Natural killer cell treated with Interleukin-12 subunit alpha and Interleukin-12 subunit beta and Interleukin-15 and Interleukin-18, amount 100 ng/mL, for 72 hours (primary cell): ENCODE results near the gene TTLL8. TPM values are rescaled to one million over a fixed set of nuclear protein-coding genes. Genes with fewer than 3 reads are reported as not detected.

ENCODE experiments used
- ATAC-seq, 2 donors: fragments of 150-1000 bp; cut with Tn5 transposase in 1 of 2; sonication (Bioruptor Pico), chemical (Tn5 transposase) in 1 of 2; 2 replicates each; pipeline ENCODE4 v1.10.0; 2021
- DNase-seq: peaks from one replicate; pipeline ENCODE4 v3.0.0; 2022; ENCODE audit warnings: low spot score
- H3K27ac Mint-ChIP-seq, 2 donors: 1 replicate in 1 of 2; 2 replicates in 1 of 2; pipeline ENCODE4 v1.8.0; 2022; ENCODE audit warnings: mixed read lengths in 2 of 2, mild to moderate bottlenecking in 1 of 2, moderate library complexity in 1 of 2
- H3K27me3 Mint-ChIP-seq, 2 donors: 1 replicate in 1 of 2; 2 replicates in 1 of 2; pipeline ENCODE4 v1.8.0; 2022; ENCODE audit warnings: mixed read lengths in 2 of 2
- H3K36me3 Mint-ChIP-seq: one replicate; pipeline ENCODE4 v1.8.0; 2022; ENCODE audit warnings: mixed read lengths
- H3K4me1 Mint-ChIP-seq, 2 donors: 1 replicate in 1 of 2; 2 replicates in 1 of 2; pipeline ENCODE4 v1.8.0; 2022; ENCODE audit warnings: low read depth in 2 of 2, mixed read lengths in 2 of 2, mild to moderate bottlenecking in 1 of 2
- H3K4me3 Mint-ChIP-seq: one replicate; pipeline ENCODE4 v1.8.0; 2022; ENCODE audit warnings: mixed read lengths
- H3K9me3 Mint-ChIP-seq: 2 replicates; pipeline ENCODE4 v1.8.0; 2022; ENCODE audit warnings: mixed read lengths
- total RNA-seq, 2 donors: library from RNA; stranded (reverse); gene quantifications; one replicate each; pipeline ENCODE4 v1.2.3, GENCODE V29; 2022

TTLL8 gene
- total RNA-seq, 2 donors from 2014 or later: not detected

DNA sequence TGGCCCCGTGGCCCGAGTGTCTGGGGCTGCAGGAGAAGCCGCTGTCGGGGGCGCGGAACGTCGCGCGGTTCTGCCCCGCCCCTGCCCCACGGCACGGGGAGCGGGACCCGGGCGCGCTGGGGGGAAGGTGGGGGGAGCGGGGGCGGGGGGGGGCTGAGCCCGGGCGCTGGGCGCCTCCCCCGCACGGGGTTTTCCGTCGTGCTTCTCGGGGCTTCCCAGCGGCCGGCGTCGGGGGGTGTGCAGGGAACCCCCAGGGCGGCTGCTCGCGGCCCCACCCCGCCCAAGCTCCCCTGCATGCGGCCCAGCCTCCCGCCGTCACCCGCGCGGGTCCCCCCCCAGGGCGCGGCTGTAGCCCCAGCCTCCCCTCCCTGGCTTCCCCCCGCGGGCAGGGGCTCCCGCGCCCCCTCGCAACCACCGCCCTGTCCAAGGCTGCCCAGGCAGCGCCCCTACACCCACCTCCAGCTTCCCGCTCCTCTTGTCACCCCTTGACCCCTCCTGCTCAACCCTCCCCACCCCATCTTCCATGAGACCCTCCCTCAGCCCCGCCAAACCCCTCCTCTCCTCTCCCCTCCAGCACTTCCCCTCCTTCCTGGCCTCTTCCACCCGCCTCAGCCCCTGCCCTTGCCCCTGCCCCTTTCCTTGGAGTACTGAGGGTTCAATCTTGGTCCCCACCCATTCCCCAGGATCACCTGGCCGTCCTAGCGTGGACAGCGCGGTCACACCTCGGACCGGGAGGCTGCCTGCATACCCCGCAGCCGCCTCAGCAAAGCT, 47.2 kb downstream of the TTLL8 start:
- DNase-seq: peak; percentile 81
- no peaks in the 10 kb centered on the region for H3K36me3 Mint-ChIP-seq

DNA sequence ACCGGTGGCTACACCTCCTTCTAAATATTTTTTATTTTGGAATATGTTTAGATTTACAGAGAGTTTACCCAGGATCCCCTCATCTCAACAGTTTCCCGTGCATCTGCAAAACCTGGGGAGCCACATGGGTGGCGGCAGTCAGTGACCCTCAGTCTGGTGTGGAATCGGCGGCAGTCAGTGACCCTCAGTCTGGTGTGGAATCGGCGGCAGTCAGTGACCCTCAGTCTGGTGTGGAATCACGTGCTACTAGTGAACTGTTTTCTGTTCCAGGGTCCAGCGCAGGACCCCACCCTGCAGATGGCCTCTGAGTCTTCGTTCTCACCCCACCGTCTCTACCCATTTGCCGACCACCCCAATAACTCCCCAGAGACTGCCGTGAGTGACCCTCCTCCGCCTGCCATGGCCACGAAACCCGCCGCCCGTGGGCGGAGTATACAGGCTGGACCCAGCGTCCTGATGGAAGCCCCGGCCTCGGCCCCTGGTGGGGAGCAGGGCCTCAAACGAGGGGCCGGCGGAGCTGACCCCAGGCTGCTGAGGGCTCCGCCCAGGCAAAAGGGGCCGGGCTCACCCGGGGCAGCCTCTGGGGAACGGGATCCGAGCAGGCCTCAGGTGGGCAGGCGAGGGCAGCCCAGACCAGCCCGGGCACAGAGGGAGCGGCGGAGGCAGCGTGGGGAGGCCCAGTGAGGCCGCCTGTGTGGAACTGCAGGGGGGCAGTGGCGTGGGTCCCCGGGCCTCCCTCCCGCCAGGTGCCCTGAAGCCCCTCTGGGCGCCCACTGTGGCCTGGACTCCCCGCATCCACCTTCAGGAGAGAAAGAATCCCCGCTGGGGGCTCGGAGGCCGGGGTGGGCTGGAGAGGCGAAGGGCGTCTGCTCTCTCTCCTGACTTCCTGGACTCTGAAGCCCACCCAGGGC, 48.1 kb downstream of the TTLL8 start:
- Mint-ChIP-seq H3K36me3 (no peaks in the 10 kb centered on the region), H3K4me1 (peaks cover 0 to 9% of the 10 kb centered on the region in 2 donors), H3K4me3 (no peak overlapping the region), H3K27me3 (peaks cover 10 to 12% of the 10 kb centered on the region in 2 donors), H3K9me3 (no peaks in the 10 kb centered on the region), H3K27ac (no peak overlapping the region)
- DNase-seq: no peak
- ATAC-seq: peak in 1 of 2 donors; percentile 34

More for the DNA sequence above, 47.2 kb downstream of the TTLL8 start:
- no peaks in the 10 kb centered on the region for H3K9me3 Mint-ChIP-seq
- peaks cover 0 to 9% of the 10 kb centered on the region in 2 donors for H3K4me1 Mint-ChIP-seq
- peaks cover 10% of the 10 kb centered on the region in 2 donors for H3K27me3 Mint-ChIP-seq
- H3K4me3 Mint-ChIP-seq: peak overlapping the region; percentile 53
- no peak overlapping the region for H3K27ac Mint-ChIP-seq
- peak; percentile 71 to 86 for ATAC-seq

DNA sequence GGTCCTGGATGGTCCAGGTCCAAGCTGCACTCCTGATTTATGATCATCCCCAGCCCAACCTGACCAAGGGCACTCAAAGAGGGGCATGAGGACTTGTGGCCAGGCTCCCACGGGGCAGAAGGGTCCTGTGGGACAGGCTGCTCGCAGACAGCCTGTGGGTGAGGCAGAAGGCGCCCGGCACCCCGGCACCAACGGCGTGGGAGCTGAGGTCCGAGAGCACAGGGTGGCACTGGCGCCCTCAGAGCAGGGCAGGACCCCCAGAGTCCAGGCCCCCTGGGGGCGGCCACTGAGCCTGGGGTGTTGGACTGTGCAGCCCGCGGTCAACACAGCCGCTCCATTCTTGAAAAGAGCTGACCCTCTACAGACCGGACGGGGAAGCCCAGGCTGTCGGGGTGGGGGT, 48.8 kb downstream of the TTLL8 start:
- Mint-ChIP-seq H3K4me3 (no peak overlapping the region), H3K36me3 (no peaks in the 10 kb centered on the region), H3K27me3 (peaks cover 10 to 12% of the 10 kb centered on the region in 2 donors), H3K9me3 (no peaks in the 10 kb centered on the region), H3K27ac (no peak overlapping the region), H3K4me1 (peaks cover 0 to 9% of the 10 kb centered on the region in 2 donors)
- DNase-seq (no peak), ATAC-seq (no peak)

GRCh38 chr22:50008151-50009040, 49.7 kb downstream of the TTLL8 start:
- Mint-ChIP-seq H3K27ac (no peak overlapping the region), H3K27me3 (peaks cover 14 to 16% of the 10 kb centered on the region in 2 donors), H3K36me3 (no peaks in the 10 kb centered on the region), H3K4me3 (no peak overlapping the region), H3K9me3 (no peaks in the 10 kb centered on the region), H3K4me1 (peaks cover 0 to 9% of the 10 kb centered on the region in 2 donors)
- ATAC-seq (no peak), DNase-seq (no peak)

DNA sequence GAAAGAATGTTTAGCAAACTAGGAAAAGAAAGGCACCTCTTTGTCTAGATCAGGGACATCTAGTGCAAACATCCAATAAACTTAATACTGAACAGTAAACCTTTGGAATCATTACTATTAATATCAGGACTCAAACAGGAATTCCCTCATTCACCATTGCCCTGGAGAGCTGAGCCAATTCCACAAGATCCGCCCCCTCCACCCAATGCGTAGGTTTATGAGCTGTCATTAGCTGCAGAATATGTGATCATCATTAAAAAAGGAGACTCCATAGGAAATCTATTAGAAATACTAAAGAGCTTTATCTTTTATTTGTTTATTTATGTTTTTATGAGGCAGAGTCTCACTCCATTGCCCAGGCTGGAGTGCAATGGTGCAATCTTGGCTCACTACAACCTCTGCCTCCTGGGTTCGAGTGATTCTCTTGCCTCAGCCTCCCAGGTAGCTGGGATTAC, 51.0 kb downstream of the TTLL8 start:
- no peak overlapping the region for H3K27ac Mint-ChIP-seq
- no peak overlapping the region for H3K4me3 Mint-ChIP-seq
- H3K9me3 Mint-ChIP-seq: no peaks in the 10 kb centered on the region
- peaks cover 17% of the 10 kb centered on the region in 2 donors for H3K27me3 Mint-ChIP-seq
- ATAC-seq: no peak
- H3K36me3 Mint-ChIP-seq: no peaks in the 10 kb centered on the region
- peaks cover 0 to 9% of the 10 kb centered on the region in 2 donors for H3K4me1 Mint-ChIP-seq
- DNase-seq: no peak

DNA sequence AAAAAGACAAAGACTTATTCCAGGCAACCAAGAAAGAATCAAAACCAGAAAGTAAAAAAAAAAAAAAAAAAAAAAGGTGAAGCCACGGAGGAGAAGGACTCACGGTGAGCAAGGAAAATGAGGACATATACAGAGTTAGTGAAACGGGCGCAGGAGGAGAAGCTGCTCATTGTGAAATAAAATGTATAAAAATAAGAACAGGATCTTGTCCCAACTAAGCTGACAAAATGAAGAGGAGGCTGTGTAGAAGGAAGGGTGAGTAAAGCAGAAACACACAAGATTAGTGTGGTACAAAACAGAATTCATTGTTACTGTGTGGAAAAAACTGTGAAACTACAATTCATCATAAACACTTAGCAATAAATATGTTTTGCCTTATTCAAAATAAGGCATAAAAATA, 53.2 kb downstream of the TTLL8 start:
- DNase-seq (no peak), ATAC-seq (no peak)
- Mint-ChIP-seq H3K4me1 (no peaks in the 10 kb centered on the region), H3K27ac (no peak overlapping the region), H3K9me3 (no peaks in the 10 kb centered on the region), H3K36me3 (no peaks in the 10 kb centered on the region), H3K27me3 (peaks cover 7 to 8% of the 10 kb centered on the region in 2 donors), H3K4me3 (no peak overlapping the region)

- DNase-seq (no peak), ATAC-seq (no peak)
- Mint-ChIP-seq H3K9me3 (no peaks in the 10 kb centered on the region), H3K36me3 (no peaks in the 10 kb centered on the region), H3K4me1 (peaks cover 5 to 7% of the 10 kb centered on the region in 2 donors), H3K27me3 (peaks cover 7 to 8% of the 10 kb centered on the region in 2 donors), H3K4me3 (no peak overlapping the region), H3K27ac (no peak overlapping the region)
These were observed 55.3 kb downstream of the TTLL8 start for GRCh38 chr22:50002791-50003190.

GRCh38 chr22:50001388-50002231, 56.5 kb downstream of the TTLL8 start:
- Mint-ChIP-seq H3K27me3 (peaks cover 7 to 8% of the 10 kb centered on the region in 2 donors), H3K4me1 (peaks cover 5 to 7% of the 10 kb centered on the region in 2 donors), H3K4me3 (no peak overlapping the region), H3K36me3 (no peaks in the 10 kb centered on the region), H3K9me3 (no peaks in the 10 kb centered on the region), H3K27ac (no peak overlapping the region)
- DNase-seq (no peak), ATAC-seq (no peak)

DNA sequence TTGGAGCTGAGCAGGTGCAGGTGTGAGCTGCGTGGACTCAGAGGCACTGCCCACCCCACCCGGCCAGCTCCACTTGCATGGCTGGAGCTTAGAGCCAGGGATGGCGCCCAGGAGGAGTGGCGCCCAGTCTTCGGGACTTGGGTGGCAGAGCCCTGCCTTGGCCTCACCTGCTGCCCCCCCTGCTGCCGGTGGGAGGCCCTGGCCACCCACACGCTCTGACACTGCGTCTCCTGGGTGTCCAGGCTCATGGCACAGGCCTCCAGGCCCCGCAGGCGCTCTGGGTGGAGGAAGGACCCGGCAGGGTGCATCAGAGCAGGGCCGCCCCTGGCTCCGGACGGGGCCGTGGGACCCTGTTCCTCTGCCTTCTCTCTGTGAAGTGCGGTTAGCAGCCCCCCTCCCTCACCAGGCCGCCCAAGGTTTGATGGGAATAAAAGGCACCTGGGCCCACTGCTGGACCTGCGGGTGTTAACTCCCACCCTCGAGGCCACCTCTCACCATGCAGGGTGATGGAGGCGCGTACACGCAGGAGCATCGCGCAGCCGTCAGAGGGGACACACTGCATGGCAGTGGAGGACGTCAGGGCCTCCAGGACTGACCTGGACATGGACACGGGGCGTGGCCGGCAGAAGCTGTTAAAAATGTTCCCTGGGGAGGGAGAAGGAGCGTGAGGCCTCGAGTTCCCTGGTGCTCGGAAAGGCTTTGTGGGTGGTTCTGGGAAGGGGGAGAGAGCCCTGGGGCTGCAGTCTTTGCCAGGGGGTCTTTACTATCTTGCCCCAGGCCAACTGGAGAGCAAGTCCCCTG, 57.3 kb downstream of the TTLL8 start:
- DNase-seq: no peak
- Mint-ChIP-seq H3K4me3 (no peak overlapping the region), H3K4me1 (peaks cover 5 to 7% of the 10 kb centered on the region in 2 donors), H3K36me3 (no peaks in the 10 kb centered on the region), H3K27ac (no peak overlapping the region), H3K9me3 (no peaks in the 10 kb centered on the region), H3K27me3 (peaks cover 7 to 8% of the 10 kb centered on the region in 2 donors)
- no peak for ATAC-seq

GRCh38 chr22:49999946-50000586, 58.0 kb downstream of the TTLL8 start:
- Mint-ChIP-seq H3K4me1 (peaks cover 5 to 7% of the 10 kb centered on the region in 2 donors), H3K4me3 (no peak overlapping the region)

GRCh38 chr22:49999063-49999945, 58.8 kb downstream of the TTLL8 start:
- H3K27ac Mint-ChIP-seq: no peak overlapping the region
- no peak overlapping the region for H3K4me3 Mint-ChIP-seq
- H3K9me3 Mint-ChIP-seq: no peaks in the 10 kb centered on the region
- DNase-seq: no peak
- peaks cover 5 to 7% of the 10 kb centered on the region in 2 donors for H3K27me3 Mint-ChIP-seq
- peaks cover 5 to 7% of the 10 kb centered on the region in 2 donors for H3K4me1 Mint-ChIP-seq
- peak; percentile 59 to 78 for ATAC-seq
- no peaks in the 10 kb centered on the region for H3K36me3 Mint-ChIP-seq

More at GRCh38 chr22:49999946-50000586, 58.0 kb downstream of the TTLL8 start:
- H3K9me3 Mint-ChIP-seq: no peaks in the 10 kb centered on the region
- no peak for ATAC-seq
- no peak overlapping the region for H3K27ac Mint-ChIP-seq
- peaks cover 6 to 7% of the 10 kb centered on the region in 2 donors for H3K27me3 Mint-ChIP-seq
- DNase-seq: no peak
- H3K36me3 Mint-ChIP-seq: no peaks in the 10 kb centered on the region
